Upper lobe of left lung (tissue), 6 donors: ENCODE results near the gene TMEM141. TPM values are rescaled to one million over a fixed set of nuclear protein-coding genes. Genes with fewer than 3 reads are reported as not detected.

ENCODE experiments used
- ATAC-seq, 2 donors: fragments of 200-7000 bp; cut with Tn5 transposase; one replicate each; pipeline ENCODE4 v1.9.1; 2022; ENCODE audit warnings: mild to moderate bottlenecking in 2 of 2, moderate library complexity in 2 of 2; ENCODE audit not compliant: low FRiP score in 2 of 2
- DNase-seq, 2 donors: peaks; one replicate each; pipeline ENCODE4 v3.0.0-alpha.2; 2019 to 2020
- H3K27ac ChIP-seq, 4 donors: fragments of 200-600 bp; sonication (generic); one replicate each; pipeline ENCODE4 v1.5.1; 2016 to 2019
- H3K27me3 ChIP-seq, 4 donors: fragments of 200-600 bp; sonication (generic); one replicate each; pipeline ENCODE4 v1.5.1; 2017 to 2019
- H3K36me3 ChIP-seq, 4 donors: fragments of 200-600 bp; sonication (generic); one replicate each; pipeline ENCODE4 v1.5.1; 2016 to 2019
- H3K4me1 ChIP-seq, 4 donors: fragments of 200-600 bp; sonication (generic); one replicate each; pipeline ENCODE4 v1.5.1; 2018 to 2019
- H3K4me3 ChIP-seq, 4 donors: fragments of 200-600 bp; sonication (generic); one replicate each; pipeline ENCODE4 v1.5.1; 2017 to 2019; ENCODE audit warnings: mild to moderate bottlenecking in 2 of 4, moderate library complexity in 1 of 4
- H3K9me3 ChIP-seq, 4 donors: fragments of 200-600 bp; sonication (generic); one replicate each; pipeline ENCODE4 v1.5.1; 2018 to 2019
- CTCF ChIP-seq, 6 experiments: fragments of 450-650 bp in 4 of 6; fragments of 200-600 bp in 2 of 6; sonication (generic) in 2 of 6; IDR thresholded peaks; one replicate each; pipeline ENCODE4 v1.5.1; 2016 to 2019; ENCODE audit warnings: antibody characterized with exemption in 6 of 6
- EP300 ChIP-seq, 4 donors: sonication (generic); formaldehyde crosslinking; IDR thresholded peaks; one replicate each; pipeline ENCODE4 v1.5.1; 2017; ENCODE audit warnings: antibody characterized with exemption in 4 of 4, control low read depth in 2 of 4
- POLR2A ChIP-seq, 4 donors: fragments of 450-650 bp; IDR thresholded peaks; one replicate each; pipeline ENCODE4 v1.5.1; 2016 to 2017; ENCODE audit warnings: antibody characterized with exemption in 4 of 4, mild to moderate bottlenecking in 2 of 4
- POLR2AphosphoS5 ChIP-seq, 2 donors: sonication (generic); formaldehyde crosslinking; IDR thresholded peaks; one replicate each; pipeline ENCODE4 v1.5.1; 2017; ENCODE audit warnings: antibody characterized with exemption in 2 of 2
- WGBS, 2 donors: methylation state at CpG; one replicate each; pipeline ENCODE4 v1.1.5; 2017 to 2018; 5-methylcytosine and 5-hydroxymethylcytosine counted together
- total RNA-seq, 6 donors: library from RNA; depleted of rRNA in 4 of 6; stranded (reverse); fragments of >200 nt in 4 of 6; gene quantifications; one replicate each; pipeline versions ENCODE4 v1.1.0 to v1.2.1, GENCODE V29; 2016 to 2021
- donor health status: DM: no; HTN: no; CAD: no; lungs with moderate emphysema.
- donor health status: DM: no; HTN: yes; CAD: no; lungs with severe emphysema.

Gene TMEM141
- total RNA-seq, 6 donors from 2014 or later = 55.5 to 134 (median 80.5) TPM

- DNase-seq (peak in 1 of 2 donors; percentile 53), ATAC-seq (no peak)
- Histone ChIP-seq H3K27ac (no peak overlapping the region), H3K36me3 (no peaks in the 10 kb centered on the region), H3K9me3 (peaks cover 0 to 5% (median 0%) of the 10 kb centered on the region in 4 donors), H3K4me1 (peaks cover 0 to 15% (median 8%) of the 10 kb centered on the region in 4 donors), H3K4me3 (no peak overlapping the region), H3K27me3 (peaks cover 0 to 7% (median 2%) of the 10 kb centered on the region in 4 donors)
- whole genome bisulfite sequencing, 2 donors = 90 to 91% methylated on average over 22 of the region's 22 CpGs
- TF ChIP-seq CTCF (IDR thresholded peaks at IDR 0.05) = no peak
- no peak for TF ChIP-seq POLR2AphosphoS5 (IDR thresholded peaks at IDR 0.05)
- no peak for TF ChIP-seq POLR2A (IDR thresholded peaks at IDR 0.05)
- TF ChIP-seq EP300 (IDR thresholded peaks at IDR 0.05) = no peak
Observed at GRCh38 chr9:136747161-136748060, 43.7 kb upstream of the TMEM141 start.

GRCh38 chr9:136748201-136748600 is 42.9 kb upstream of the TMEM141 start, which contains the start of gene LCN6:
TSS of gene LCN6 (minus strand) at chr9:136748525. CDS start at chr9:136748483, 42 bp downstream.
- no peaks in the 10 kb centered on the region for H3K36me3 ChIP-seq
- DNase-seq = peak in 1 of 2 donors; percentile 54
- TF ChIP-seq CTCF (IDR thresholded peaks at IDR 0.05) (no peak), POLR2A (IDR thresholded peaks at IDR 0.05) (no peak), POLR2AphosphoS5 (IDR thresholded peaks at IDR 0.05) (no peak), EP300 (IDR thresholded peaks at IDR 0.05) (no peak)

GRCh38 chr9:136748666-136749611 is 42.2 kb upstream of the TMEM141 start:
- Histone ChIP-seq H3K9me3 (peaks cover 0 to 9% (median 0%) of the 10 kb centered on the region in 4 donors), H3K27ac (peak overlapping the region in 1 of 4 donors; percentile 24), H3K36me3 (no peaks in the 10 kb centered on the region), H3K4me3 (no peak overlapping the region), H3K27me3 (no peaks in the 10 kb centered on the region), H3K4me1 (peaks cover 0 to 11% (median 4%) of the 10 kb centered on the region in 4 donors)
- TF ChIP-seq CTCF (IDR thresholded peaks at IDR 0.05) = no peak
- TF ChIP-seq EP300 (IDR thresholded peaks at IDR 0.05) = no peak
- TF ChIP-seq POLR2AphosphoS5 (IDR thresholded peaks at IDR 0.05) = no peak
- no peak for TF ChIP-seq POLR2A (IDR thresholded peaks at IDR 0.05)
- peak in 1 of 2 donors; percentile 5 for ATAC-seq
- 52 to 66% methylated on average over 14 to 21 of the region's 21 CpGs for WGBS, 2 donors
- peak; percentile 54 to 76 for DNase-seq

More at GRCh38 chr9:136748201-136748600, 42.9 kb upstream of the TMEM141 start, which contains the start of gene LCN6:
- Histone ChIP-seq H3K4me3 (no peak within 1 kb of the TSS), H3K9me3 (peaks cover 0 to 8% (median 0%) of the 10 kb centered on the region in 4 donors), H3K27ac (peak within 1 kb of the TSS in 1 of 4 donors; percentile 24), H3K4me1 (peaks cover 0 to 11% (median 4%) of the 10 kb centered on the region in 4 donors), H3K27me3 (no peaks in the 10 kb centered on the region)
- 86 to 88% methylated on average over 1 to 6 of the region's 8 CpGs for WGBS, 2 donors
- no peak for ATAC-seq

- Histone ChIP-seq H3K4me1 (peaks cover 0 to 11% (median under 1%) of the 10 kb centered on the region in 4 donors), H3K27me3 (no peaks in the 10 kb centered on the region), H3K36me3 (no peaks in the 10 kb centered on the region), H3K9me3 (peaks cover 0 to 9% (median 0%) of the 10 kb centered on the region in 4 donors), H3K27ac (no peak overlapping the region), H3K4me3 (no peak overlapping the region)
- WGBS, 2 donors = 68 to 77% methylated on average over 2 of the region's 2 CpGs
- no peak for TF ChIP-seq CTCF (IDR thresholded peaks at IDR 0.05)
- TF ChIP-seq POLR2AphosphoS5 (IDR thresholded peaks at IDR 0.05) = no peak
- no peak for TF ChIP-seq EP300 (IDR thresholded peaks at IDR 0.05)
- DNase-seq (no peak), ATAC-seq (no peak)
Observed at GRCh38 chr9:136750526-136750925, 40.6 kb upstream of the TMEM141 start.
